Measurements from ENCODE around the gene NANOS1. TPM values are rescaled to one million over a fixed set of nuclear protein-coding genes. Genes with fewer than 3 reads are reported as not detected.

NANOS1 gene
- total and polyA plus RNA-seq, 2 of the 8 experiments (the other 6 are each of a cell fraction or from before 2014, with no cell fraction given) = 3.1 to 3.9 TPM

GRCh38 chr10:118993214-118993613 lies 36.3 kb upstream of the NANOS1 start:
- Histone ChIP-seq H2AK5ac (ENCODE audit: low read depth, low read length) (no peak overlapping the region), H4K8ac (ENCODE audit: extremely low read depth, insufficient read depth, low read length) (no peak overlapping the region), H3K4me3 (ENCODE audit: extremely low read depth in 1 of 4, insufficient read depth in 2 of 4, low read depth in 3 of 4, low read length in 4 of 4) (no peak overlapping the region), H2BK5ac (ENCODE audit: low read depth, low read length) (no peak overlapping the region), H3K9me3 (ENCODE audit: insufficient read depth in 2 of 2, low read depth in 1 of 2, low read length in 1 of 2) (no peaks in the 10 kb centered on the region), H3K56ac (replicated peaks; ENCODE audit: insufficient read length, low read depth, low read length) (no peak overlapping the region), H3K4me1 (replicated peaks in 1 of 4; ENCODE audit: control insufficient read depth in 3 of 4, insufficient read depth in 4 of 4, low read length in 3 of 4) (no peaks in the 10 kb centered on the region), H2BK15ac (ENCODE audit: low read length) (no peak overlapping the region), H3K9ac (replicated peaks in 1 of 4; ENCODE audit: extremely low read depth in 1 of 4, low read depth in 3 of 4, low read length in 3 of 4) (no peak overlapping the region), H3K27me3 (replicated peaks in 1 of 4; ENCODE audit: control insufficient read depth in 3 of 4, extremely low read depth in 1 of 4, insufficient read depth in 3 of 4, low read length in 3 of 4) (no peaks in the 10 kb centered on the region), H4K91ac (replicated peaks; ENCODE audit: insufficient read length, low read length) (no peak overlapping the region), H3K36me3 (ENCODE audit: control insufficient read depth in 2 of 4, insufficient read depth in 4 of 4, low read length in 3 of 4) (no peaks in the 10 kb centered on the region), H3K79me1 (ENCODE audit: low read depth, low read length) (no peaks in the 10 kb centered on the region), H4K5ac (ENCODE audit: insufficient read length, low read depth, low read length) (no peak overlapping the region), H3K18ac (ENCODE audit: extremely low read depth, low read length) (no peak overlapping the region), H2AFZ (ENCODE audit: low read length) (no peak overlapping the region), H2BK20ac (ENCODE audit: low read length) (no peak overlapping the region), H3K4ac (replicated peaks; ENCODE audit: insufficient read length, low read depth, low read length) (no peak overlapping the region), H3K4me2 (ENCODE audit: insufficient read depth in 1 of 2, low read depth in 2 of 2, low read length in 2 of 2) (no peak overlapping the region), H2BK120ac (replicated peaks; ENCODE audit: low read depth, low read length) (no peak overlapping the region), H2BK12ac (ENCODE audit: low read depth, low read length) (no peak overlapping the region), H3K23me2 (ENCODE audit: low read depth, low read length) (no peaks in the 10 kb centered on the region), H4K20me1 (replicated peaks in 1 of 2; ENCODE audit: control insufficient read depth in 1 of 2, insufficient read depth in 2 of 2, low read length in 2 of 2) (no peaks in the 10 kb centered on the region), H3K79me2 (ENCODE audit: control insufficient read depth in 1 of 2, insufficient read depth in 2 of 2, low read length in 2 of 2) (no peaks in the 10 kb centered on the region), H3K27ac (ENCODE audit: low read depth, low read length) (no peak overlapping the region), H3K14ac (ENCODE audit: insufficient read length) (no peak overlapping the region), H3K23ac (ENCODE audit: insufficient read length) (no peak overlapping the region)
- FAIRE-seq (no peak), DNase-seq (ENCODE audit: low read depth in 1 of 2, low spot score in 2 of 2) (no peak)
- CTCF ChIA-PET (ENCODE audit: partially characterized antibody) = interaction anchor here (1.0 kb wide), 1 partner anchor 31 kb away, joined by 3 read pairs; no protein-coding TSS in a partner anchor
- POLR2A ChIA-PET (ENCODE audit: partially characterized antibody) = no interaction called here
- WGBS, 2 experiments (ENCODE audit: extremely low coverage in 1 of 2, insufficient coverage in 1 of 2, insufficient read length in 1 of 2, insufficient replicate concordance in 2 of 2, low coverage in 1 of 2, low lambda C conversion rate in 2 of 2, missing lambda C conversion rate in 1 of 2) = 87% methylated on average over 3 of the region's 3 CpGs; no CpG with 5 or more reads in 1 of the 2 experiments
- TF ChIP-seq YY1 (IDR thresholded peaks at IDR 0.05; ENCODE audit: low read depth, low read length) (no peak), SP2 (IDR thresholded peaks at IDR 0.05; ENCODE audit: low read length) (no peak), EP300 (IDR thresholded peaks at IDR 0.05; ENCODE audit: borderline replicate concordance in 1 of 2, low read depth in 2 of 2, low read length in 2 of 2) (no peak)
